ENCODE data around the gene MRPL12. TPM values are rescaled to one million over a fixed set of nuclear protein-coding genes. Genes with fewer than 3 reads are reported as not detected.

MRPL12 gene
- total RNA-seq, 1 experiment from 2014 or later, result 94.7 TPM

DNA sequence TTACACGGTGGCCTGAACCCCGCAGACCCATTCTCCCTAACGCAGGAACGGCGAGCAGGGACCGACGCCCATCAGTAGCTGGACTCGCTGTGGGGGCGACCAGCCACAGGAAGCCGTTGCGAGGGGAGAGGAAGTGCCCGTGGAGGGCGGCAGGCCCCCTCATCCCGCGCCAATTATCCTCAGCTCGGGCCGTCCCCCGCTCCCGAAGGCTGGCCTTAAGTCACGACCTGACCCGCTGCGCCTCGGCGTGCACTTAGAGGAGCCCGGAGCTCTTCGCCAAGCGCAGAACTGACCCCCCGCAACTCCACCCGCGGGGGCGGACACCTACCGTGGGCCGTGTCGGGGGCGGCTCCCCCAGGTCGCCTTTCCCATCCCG is 20.0 kb upstream of the MRPL12 start:
- Mint-ChIP-seq H3K36me3 (ENCODE audit: insufficient read depth, unreplicated experiment) (peaks cover 73% of the 10 kb centered on the region), H3K4me3 (ENCODE audit: low read depth, unreplicated experiment) (peak overlapping the region; percentile 71), H3K9me3 (ENCODE audit: low read depth, unreplicated experiment) (no peaks in the 10 kb centered on the region), H3K27ac (ENCODE audit: unreplicated experiment) (peak overlapping the region; percentile 66), H3K4me1 (ENCODE audit: low read depth, unreplicated experiment) (peaks cover 12% of the 10 kb centered on the region), H3K27me3 (ENCODE audit: unreplicated experiment) (no peaks in the 10 kb centered on the region)
- no TSS peak for BruUV-seq (replicated peaks)
- TF ChIP-seq CTCF (IDR thresholded peaks at IDR 0.05; ENCODE audit: unreplicated experiment), result no peak
- CTCF ChIA-PET, result interaction anchor here (0.6 to 2.2 kb wide), 3 partner anchors 18 to 189 kb away, joined by 4 to 8 read pairs (median 4); partner anchors contain the start of gene MRPL12
- intact Hi-C loops (cut with micrococcal nuclease; ENCODE audit: unreplicated experiment), result no loop called here
- DNase-seq, result no peak

GRCh38 chr17:81683584-81684441 is 19.4 kb upstream of the MRPL12 start, which contains the start of the genes ARL16 and HGS:
Gene ARL16 (minus strand): TSS chr17:81683797. CDS start chr17:81683753, 44 bp downstream.
Gene HGS (plus strand): TSS chr17:81684011. CDS start chr17:81684067, 56 bp downstream.
- H3K4me1 Mint-ChIP-seq (ENCODE audit: low read depth, unreplicated experiment), result peaks cover 12% of the 10 kb centered on the region
- H3K27ac Mint-ChIP-seq (ENCODE audit: unreplicated experiment), result peak within 1 kb of the TSS; percentile 69
- H3K27me3 Mint-ChIP-seq (ENCODE audit: unreplicated experiment), result no peaks in the 10 kb centered on the region
- intact Hi-C loops (cut with micrococcal nuclease; ENCODE audit: unreplicated experiment), result no loop called here
- no peaks in the 10 kb centered on the region for H3K9me3 Mint-ChIP-seq (ENCODE audit: low read depth, unreplicated experiment)
- CTCF ChIA-PET, result interaction anchor here (0.6 to 2.2 kb wide), 3 partner anchors 17 to 188 kb away, joined by 4 to 8 read pairs (median 4); partner anchors contain the start of gene MRPL12
- peaks cover 76% of the 10 kb centered on the region for H3K36me3 Mint-ChIP-seq (ENCODE audit: insufficient read depth, unreplicated experiment)
- peak within 1 kb of the TSS; percentile 71 for H3K4me3 Mint-ChIP-seq (ENCODE audit: low read depth, unreplicated experiment)
- TF ChIP-seq CTCF (IDR thresholded peaks at IDR 0.05; ENCODE audit: unreplicated experiment), result no peak
- no TSS peak for BruUV-seq (replicated peaks)
- peak; percentile 97 for DNase-seq

DNA sequence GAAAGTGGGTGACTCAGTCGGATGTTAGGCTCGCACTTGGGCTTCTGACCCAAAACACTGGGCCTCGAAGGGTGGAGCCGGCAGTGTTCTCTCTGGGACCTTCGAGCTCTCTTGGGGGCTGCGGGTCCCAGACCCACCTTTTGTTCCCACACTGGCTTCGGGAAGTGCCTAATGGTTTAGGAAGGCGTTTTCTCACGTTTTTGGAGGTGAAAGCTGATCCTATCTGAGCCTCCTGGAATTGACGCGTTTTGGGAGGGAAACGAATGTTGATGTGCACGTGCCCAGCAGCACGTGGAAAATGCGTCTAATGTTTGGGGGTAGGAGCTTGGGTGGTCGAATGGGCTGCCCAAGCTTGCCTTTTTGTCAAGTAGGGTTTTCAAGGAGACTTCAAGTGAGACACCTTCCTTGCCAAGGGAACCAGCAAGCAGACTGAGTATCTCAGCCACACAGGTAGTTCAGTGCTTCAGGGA is 18.7 kb upstream of the MRPL12 start:
- no peak for DNase-seq
- Mint-ChIP-seq H3K36me3 (ENCODE audit: insufficient read depth, unreplicated experiment) (peaks cover 75% of the 10 kb centered on the region), H3K27me3 (ENCODE audit: unreplicated experiment) (no peaks in the 10 kb centered on the region), H3K9me3 (ENCODE audit: low read depth, unreplicated experiment) (no peaks in the 10 kb centered on the region), H3K4me1 (ENCODE audit: low read depth, unreplicated experiment) (peaks cover 12% of the 10 kb centered on the region), H3K4me3 (ENCODE audit: low read depth, unreplicated experiment) (peak overlapping the region; percentile 71), H3K27ac (ENCODE audit: unreplicated experiment) (peak overlapping the region; percentile 69)
- TSS peak; percentile 79 for BruUV-seq (replicated peaks)
- intact Hi-C loops (cut with micrococcal nuclease; ENCODE audit: unreplicated experiment), result no loop called here
- no peak for TF ChIP-seq CTCF (IDR thresholded peaks at IDR 0.05; ENCODE audit: unreplicated experiment)
- CTCF ChIA-PET, result interaction anchor here (2.2 kb wide), 1 partner anchor 18 kb away, joined by 8 read pairs; the partner anchor contains the start of gene MRPL12

DNA sequence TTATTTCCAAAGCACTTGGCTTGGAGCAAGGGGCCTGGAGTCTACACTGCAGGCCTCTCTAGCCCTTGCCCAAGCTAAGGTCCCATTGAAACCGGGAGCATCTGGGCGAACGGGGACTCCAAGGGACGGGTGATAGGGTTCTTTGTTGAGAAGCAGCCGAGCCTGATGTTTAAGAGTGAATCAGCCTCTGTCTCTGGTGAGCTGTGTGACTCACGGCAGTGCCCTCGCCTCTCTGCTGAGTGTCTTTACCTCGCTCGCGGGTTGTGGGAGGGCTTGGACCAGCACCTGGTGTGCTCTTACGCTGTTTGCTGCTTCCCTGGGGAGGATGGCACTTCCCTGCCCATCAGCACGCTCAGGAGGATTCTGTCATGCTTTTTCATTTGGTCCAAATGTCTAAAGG is 18.1 kb upstream of the MRPL12 start:
- Mint-ChIP-seq H3K4me1 (ENCODE audit: low read depth, unreplicated experiment) (peaks cover 12% of the 10 kb centered on the region), H3K27ac (ENCODE audit: unreplicated experiment) (peak overlapping the region; percentile 69), H3K9me3 (ENCODE audit: low read depth, unreplicated experiment) (no peaks in the 10 kb centered on the region), H3K27me3 (ENCODE audit: unreplicated experiment) (no peaks in the 10 kb centered on the region), H3K4me3 (ENCODE audit: low read depth, unreplicated experiment) (peak overlapping the region; percentile 71), H3K36me3 (ENCODE audit: insufficient read depth, unreplicated experiment) (peaks cover 75% of the 10 kb centered on the region)
- intact Hi-C loops (cut with micrococcal nuclease; ENCODE audit: unreplicated experiment), result no loop called here
- no peak for TF ChIP-seq CTCF (IDR thresholded peaks at IDR 0.05; ENCODE audit: unreplicated experiment)
- CTCF ChIA-PET, result no interaction called here
- BruUV-seq (replicated peaks), result no TSS peak
- no peak for DNase-seq

Data from Calu3 (cell line).